HCT116 (cell line): ENCODE data around the gene IER3. TPM values are rescaled to one million over a fixed set of nuclear protein-coding genes. Genes with fewer than 3 reads are reported as not detected.

Experiments
- ATAC-seq: fragments of 200-7000 bp; cut with Tn5 transposase; 2 replicates; pipeline ENCODE4 v1.9.1; 2020; ENCODE audit warnings: mild to moderate bottlenecking, moderate library complexity
- BruUV-seq: library from RNA; stranded (reverse); fragments of 400-500 nt; replicated peaks from 2 replicates; lab custom pipeline; 2021; lab: Mats Ljungman, UMichigan
- CTCF ChIA-PET: fragments of 300-600 bp; sonication (Branson Sonifier 250); formaldehyde crosslinking; loops from one replicate; lab custom pipeline; 2021; ENCODE audit warnings: antibody characterized with exemption; lab: Charles Lee
- POLR2A ChIA-PET: fragments of 300-600, 350-600 bp; sonication (Branson Sonifier 250); formaldehyde crosslinking; loops from one replicate; lab custom pipeline; 2021; ENCODE audit warnings: antibody characterized with exemption; lab: Charles Lee
- RAD21 ChIA-PET, 2 experiments: fragments of 300-600 bp; sonication (Branson Sonifier 250); formaldehyde crosslinking; loops; one replicate each; lab custom pipeline; 2023; ENCODE audit warnings: low total read pairs in 2 of 2; ENCODE audit not compliant: uncharacterized antibody in 2 of 2, unreplicated experiment in 2 of 2, low non-redundant PET in 1 of 2; lab: Charles Lee
- DNase-seq: peaks from one replicate; pipeline ENCODE4 v3.0.0-alpha.2; 2010; ENCODE audit warnings: low read depth, low spot score
- H2AFZ ChIP-seq: fragments of 200-600 bp; shearing (Covaris generic), sonication (generic); 2 replicates; pipeline ENCODE4 v1.6.1; 2017; ENCODE audit warnings: low read depth, mixed run types, mixed read lengths, antibody characterized with exemption, low read length; ENCODE audit not compliant: poor library complexity, severe bottlenecking
- H3K27ac ChIP-seq: 2 replicates; pipeline ENCODE4 v1.5.1; 2012; ENCODE audit warnings: low read depth, low read length
- H3K27me3 ChIP-seq: fragments of 200-600 bp; sonication (generic); 2 replicates; pipeline ENCODE4 v1.6.1; 2016; ENCODE audit warnings: mixed run types, low read length, mixed read lengths; ENCODE audit not compliant: insufficient read depth
- H3K36me3 ChIP-seq, 2 experiments: fragments of 200-500 bp in 1 of 2; fragments of 200-600 bp in 1 of 2; sonication (Bioruptor generic) in 1 of 2; sonication (generic) in 1 of 2; 2 replicates each; pipeline versions ENCODE4 v1.5.1 to v1.6.1; 2014 to 2016; ENCODE audit warnings: low read length in 2 of 2, inconsistent platforms in 1 of 2, mixed read lengths in 1 of 2, mixed run types in 1 of 2; ENCODE audit not compliant: insufficient read depth in 2 of 2, control insufficient read depth in 1 of 2
- H3K4me1 ChIP-seq, 2 experiments: fragments of 200-600 bp in 1 of 2; sonication (generic) in 1 of 2; 2 replicates each; pipeline versions ENCODE4 v1.5.1 to v1.6.1; 2012 to 2017; ENCODE audit warnings: low read length in 2 of 2, inconsistent platforms in 1 of 2, mild to moderate bottlenecking in 1 of 2, mixed read lengths in 1 of 2, mixed run types in 1 of 2, moderate library complexity in 1 of 2; ENCODE audit not compliant: insufficient read depth in 2 of 2, control insufficient read depth in 1 of 2
- H3K4me2 ChIP-seq: fragments of 200-600 bp; sonication (generic); 2 replicates; pipeline ENCODE4 v1.6.1; 2017; ENCODE audit warnings: mixed run types, low read length, mixed read lengths
- H3K4me3 ChIP-seq, 2 experiments: fragments of 200-600 bp in 1 of 2; sonication (generic) in 1 of 2; replicated peaks in 1 of 2; 2 replicates each; pipeline ENCODE4 v1.5.1; 2011 to 2016; ENCODE audit warnings: low read length in 2 of 2, control low read depth in 1 of 2, low read depth in 1 of 2, mild to moderate bottlenecking in 1 of 2, mixed read lengths in 1 of 2, mixed run types in 1 of 2
- H3K79me2 ChIP-seq: fragments of 200-600 bp; sonication (generic); 2 replicates; pipeline ENCODE4 v1.6.1; 2017; ENCODE audit warnings: mild to moderate bottlenecking, mixed run types, low read length, moderate library complexity, mixed read lengths; ENCODE audit not compliant: insufficient read depth
- H3K9ac ChIP-seq: fragments of 200-600 bp; sonication (generic); 2 replicates; pipeline ENCODE4 v1.6.1; 2016; ENCODE audit warnings: low read length, mixed read lengths
- H3K9me2 ChIP-seq: fragments of 200-600 bp; sonication (generic), shearing (Covaris generic); 2 replicates; pipeline ENCODE4 v1.6.1; 2017; ENCODE audit warnings: mixed run types, mild to moderate bottlenecking, moderate library complexity; ENCODE audit not compliant: insufficient read depth
- H3K9me3 ChIP-seq, 2 experiments: fragments of 200-500 bp in 1 of 2; fragments of 200-600 bp in 1 of 2; sonication (Bioruptor generic) in 1 of 2; sonication (generic) in 1 of 2; 2 replicates each; pipeline ENCODE4 v1.6.1; 2014 to 2017; ENCODE audit warnings: low read length in 2 of 2, mixed read lengths in 2 of 2, inconsistent platforms in 1 of 2, low read depth in 1 of 2, mild to moderate bottlenecking in 1 of 2, mixed run types in 1 of 2, moderate library complexity in 1 of 2; ENCODE audit not compliant: control insufficient read depth in 1 of 2, insufficient read depth in 1 of 2
- H4K20me1 ChIP-seq: fragments of 200-600 bp; sonication (generic), shearing (Covaris generic); 2 replicates; pipeline ENCODE4 v1.6.1; 2017; ENCODE audit warnings: mixed run types, mild to moderate bottlenecking, moderate library complexity; ENCODE audit not compliant: insufficient read depth
- ATF3 ChIP-seq: IDR thresholded peaks from 2 replicates; pipeline ENCODE4 v1.6.1; 2012
- CEBPB ChIP-seq: IDR thresholded peaks from 2 replicates; pipeline ENCODE4 v1.6.1; 2012; ENCODE audit warnings: low read depth
- CTCF ChIP-seq, 3 experiments: fragments of 200-600 bp in 1 of 3; sonication (generic) in 1 of 3; IDR thresholded peaks in 2 of 3; conservative IDR thresholded peaks in 1 of 3; 2 replicates each; pipeline ENCODE4 v1.5.1; 2012 to 2017; ENCODE audit warnings: low read depth in 2 of 3, low read length in 2 of 3, antibody characterized with exemption in 1 of 3, borderline replicate concordance in 1 of 3, control low read depth in 1 of 3, mild to moderate bottlenecking in 1 of 3, mixed read lengths in 1 of 3, mixed run types in 1 of 3, moderate library complexity in 1 of 3; ENCODE audit not compliant: insufficient read depth in 1 of 3
- EZH2 ChIP-seq: fragments of 200-600 bp; sonication (generic); IDR thresholded peaks from 2 replicates; pipeline ENCODE4 v1.6.1; 2017; ENCODE audit warnings: antibody characterized with exemption, mixed run types
- EZH2phosphoT487 ChIP-seq: fragments of 200-600 bp; IDR thresholded peaks from 2 replicates; pipeline ENCODE4 v1.6.1; 2018; ENCODE audit warnings: antibody characterized with exemption, borderline replicate concordance
- FOSL1 ChIP-seq: IDR thresholded peaks from 2 replicates; pipeline ENCODE4 v1.6.1; 2012; ENCODE audit warnings: low read depth
- JUND ChIP-seq: IDR thresholded peaks from 2 replicates; pipeline ENCODE4 v1.6.1; 2012
- MAX ChIP-seq: IDR thresholded peaks from 2 replicates; pipeline ENCODE4 v1.6.1; 2012
- POLR2A ChIP-seq: IDR thresholded peaks from 2 replicates; pipeline ENCODE4 v1.7.0; 2011; ENCODE audit warnings: borderline replicate concordance; ENCODE audit not compliant: insufficient read depth, insufficient read length; ENCODE audit errors: extremely low read depth
- POLR2AphosphoS5 ChIP-seq: IDR thresholded peaks from 2 replicates; pipeline ENCODE4 v1.6.1; 2011; ENCODE audit warnings: mild to moderate bottlenecking, low read depth, low read length, moderate library complexity
- RAD21 ChIP-seq: IDR thresholded peaks from 2 replicates; pipeline ENCODE4 v1.6.1; 2012; ENCODE audit warnings: low read depth, mild to moderate bottlenecking
- REST ChIP-seq: IDR thresholded peaks from 2 replicates; pipeline ENCODE4 v1.6.1; 2012; ENCODE audit warnings: low read depth
- SIN3A ChIP-seq: IDR thresholded peaks from 2 replicates; pipeline ENCODE4 v1.6.1; 2012; ENCODE audit warnings: low read depth
- SP1 ChIP-seq: IDR thresholded peaks from 2 replicates; pipeline ENCODE4 v1.6.1; 2012; ENCODE audit warnings: low read depth
- SRF ChIP-seq: IDR thresholded peaks from 2 replicates; pipeline ENCODE4 v1.6.1; 2012; ENCODE audit warnings: low read depth
- intact Hi-C: fragments of 100-400 bp; cut with micrococcal nuclease; formaldehyde crosslinking; loops from 2 replicates; pipeline ENCODE4 v1.10.0; 2022
- total RNA-seq: library from RNA; stranded (reverse); gene quantifications from one replicate; pipeline ENCODE4 v1.2.1, GENCODE V29; 2021; ENCODE audit not compliant: unreplicated experiment

The IER3 gene
- total RNA-seq, 1 experiment from 2014 or later, result 952 TPM

GRCh38 chr6:30781743-30782424, 37.5 kb upstream of the IER3 start (continued):
- TF ChIP-seq POLR2AphosphoS5 (peak; percentile 66), EZH2phosphoT487 (no peak), ATF3 (no peak; the same call in 1 of the 2 replicates), JUND (peak; percentile 88)

- intact Hi-C loops, result loop anchor here (1.0 kb wide), 1 partner anchor 12 kb away; no protein-coding TSS in a partner anchor
- Histone ChIP-seq H3K4me2 (peak overlapping the region; percentile 84), H4K20me1 (no peaks in the 10 kb centered on the region), H2AFZ (no peak overlapping the region), H3K79me2 (no peaks in the 10 kb centered on the region)
- DNase-seq, result no peak
- TF ChIP-seq REST, result no peak
- no peak for TF ChIP-seq POLR2A
- TF ChIP-seq SIN3A, result no peak
- no peak for TF ChIP-seq SRF
- TF ChIP-seq ATF3, result no peak
- no peak for TF ChIP-seq RAD21
- TF ChIP-seq CTCF (IDR thresholded peaks at IDR 0.05 in 2 of 3, conservative IDR thresholded peaks at IDR 0.05 in 1 of 3; ENCODE audit: borderline replicate concordance in 1 of 3, insufficient read depth in 1 of 3, low read depth in 2 of 3, low read length in 2 of 3), result no peak
- no peak for TF ChIP-seq FOSL1
- TF ChIP-seq EZH2, result no peak
- TF ChIP-seq MAX, result no peak
- TF ChIP-seq POLR2AphosphoS5, result no peak
- no peak for TF ChIP-seq SP1
- no peak for TF ChIP-seq CEBPB
- TF ChIP-seq, all 23 proteins: peak for 0
- Histone ChIP-seq H3K4me1 (peaks cover 84 to 99% of the 10 kb centered on the region in 2 experiments), H3K9me3 (no peaks in the 10 kb centered on the region), H3K9ac (peak overlapping the region; percentile 78), H3K9me2 (no peaks in the 10 kb centered on the region), H3K27ac (peak overlapping the region; percentile 92), H3K27me3 (no peaks in the 10 kb centered on the region), H3K4me3 (peak overlapping the region; percentile 4 to 48; a peak in 3 of 4 replicates), H3K36me3 (no peaks in the 10 kb centered on the region)
- RAD21 ChIA-PET, result interaction anchor here in 1 of 2 experiments (1.1 kb wide), 1 partner anchor 29 kb away, joined by 4 read pairs; no protein-coding TSS in a partner anchor
- CTCF ChIA-PET, result no interaction called here
- POLR2A ChIA-PET, result interaction anchor here (0.6 to 14.9 kb wide), 17 partner anchors 10 to 94 kb away, joined by 3 to 137 read pairs (median 9); partner anchors contain the start of genes FLOT1 and IER3
- peak; percentile 1; the same call in 1 of the 2 replicates for ATAC-seq
- TSS peak; percentile 82 for BruUV-seq
These were observed 37.0 kb upstream of the IER3 start for GRCh38 chr6:30781395-30781742.
